ENCODE results near the gene SYT14.

DNA sequence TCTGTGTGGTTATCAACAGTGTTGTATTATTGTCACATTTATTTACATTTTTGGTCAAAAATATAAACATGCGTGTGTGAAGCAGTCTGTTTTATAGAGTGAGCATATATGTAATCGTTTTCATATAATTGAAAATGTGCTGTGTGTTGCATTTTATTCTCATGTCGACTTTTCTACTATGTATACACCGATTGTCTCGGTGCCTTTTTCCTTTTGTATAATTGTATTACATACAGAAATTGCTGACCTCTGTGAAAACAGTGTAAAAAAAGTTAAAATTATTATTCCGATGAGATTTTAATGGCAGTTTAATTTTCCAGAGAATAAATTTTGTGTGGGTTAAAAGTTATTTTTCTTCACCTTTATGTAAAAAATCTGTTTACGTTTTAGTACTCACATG lies 232.2 kb downstream of the SYT14 start:
- TF ChIP-seq, protein P1, sequence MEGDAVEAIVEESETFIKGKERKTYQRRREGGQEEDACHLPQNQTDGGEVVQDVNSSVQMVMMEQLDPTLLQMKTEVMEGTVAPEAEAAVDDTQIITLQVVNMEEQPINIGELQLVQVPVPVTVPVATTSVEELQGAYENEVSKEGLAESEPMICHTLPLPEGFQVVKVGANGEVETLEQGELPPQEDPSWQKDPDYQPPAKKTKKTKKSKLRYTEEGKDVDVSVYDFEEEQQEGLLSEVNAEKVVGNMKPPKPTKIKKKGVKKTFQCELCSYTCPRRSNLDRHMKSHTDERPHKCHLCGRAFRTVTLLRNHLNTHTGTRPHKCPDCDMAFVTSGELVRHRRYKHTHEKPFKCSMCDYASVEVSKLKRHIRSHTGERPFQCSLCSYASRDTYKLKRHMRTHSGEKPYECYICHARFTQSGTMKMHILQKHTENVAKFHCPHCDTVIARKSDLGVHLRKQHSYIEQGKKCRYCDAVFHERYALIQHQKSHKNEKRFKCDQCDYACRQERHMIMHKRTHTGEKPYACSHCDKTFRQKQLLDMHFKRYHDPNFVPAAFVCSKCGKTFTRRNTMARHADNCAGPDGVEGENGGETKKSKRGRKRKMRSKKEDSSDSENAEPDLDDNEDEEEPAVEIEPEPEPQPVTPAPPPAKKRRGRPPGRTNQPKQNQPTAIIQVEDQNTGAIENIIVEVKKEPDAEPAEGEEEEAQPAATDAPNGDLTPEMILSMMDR (IDR thresholded peaks at IDR 0.05; ENCODE audit: insufficient read depth, low read length, poor library complexity, severe bottlenecking): no peak
- no peak for TF ChIP-seq EZH2phosphoT487 (conservative IDR thresholded peaks at IDR 0.05; ENCODE audit: low read length)
